Fibroblast of skin of scalp (primary cell): Measurements from ENCODE around the gene KIZ.

Experiments
- DNase-seq: peaks from one replicate; pipeline ENCODE4 v3.0.0-alpha.2; 2013

Gene KIZ

GRCh38 chr20:21179757-21180156, 53.9 kb downstream of the KIZ start:
- peak; percentile 62 for DNase-seq

DNA sequence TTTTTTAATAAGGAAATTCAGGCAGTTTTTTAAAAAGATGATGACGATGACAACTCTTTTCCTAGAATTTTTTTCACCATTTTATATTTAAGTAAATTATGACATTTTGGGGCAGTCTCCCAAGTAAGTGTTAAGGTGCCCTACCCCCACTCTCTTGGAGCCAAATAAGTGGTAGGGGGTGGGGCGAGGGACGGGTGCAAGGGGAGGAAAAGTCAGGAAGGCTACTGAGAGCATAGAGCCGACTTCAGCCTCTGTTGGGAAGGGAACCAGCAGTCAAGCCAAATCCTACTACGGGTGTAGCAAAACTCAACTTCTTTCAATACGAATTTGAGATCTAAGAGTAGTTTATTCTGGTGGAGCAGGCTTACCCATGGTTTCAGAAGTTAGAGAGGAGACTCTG, 54.4 kb downstream of the KIZ start:
- no peak for DNase-seq

- DNase-seq = no peak
Observed at GRCh38 chr20:21181028-21181427, 55.1 kb downstream of the KIZ start.

- peak; percentile 95 for DNase-seq
Observed at GRCh38 chr20:21182832-21183563, 57.1 kb downstream of the KIZ start.

DNA sequence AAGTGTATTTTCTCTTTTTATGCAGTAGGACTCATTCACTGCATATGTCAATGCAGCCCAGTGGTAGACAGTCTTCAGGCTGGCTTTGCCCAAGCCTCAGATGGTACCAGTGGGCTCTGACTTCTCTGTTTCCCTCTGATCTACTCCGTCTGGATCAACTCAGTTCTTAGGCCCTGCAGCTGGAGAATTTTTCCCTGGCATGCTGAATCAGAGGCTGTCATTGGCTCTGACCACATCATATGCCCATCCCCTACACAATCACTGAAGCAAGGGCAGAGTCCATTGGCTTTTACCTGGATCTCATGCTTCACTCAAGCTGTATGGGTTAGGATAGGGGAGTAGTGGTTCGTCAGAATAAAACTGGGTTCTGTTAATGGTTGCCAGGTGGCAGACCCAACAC, 57.8 kb downstream of the KIZ start:
- DNase-seq = peak; percentile 47

- DNase-seq = peak; percentile 24
Observed at GRCh38 chr20:21184819-21185218, 58.9 kb downstream of the KIZ start.

GRCh38 chr20:21185849-21186248, 60.0 kb downstream of the KIZ start:
- DNase-seq = no peak

DNA sequence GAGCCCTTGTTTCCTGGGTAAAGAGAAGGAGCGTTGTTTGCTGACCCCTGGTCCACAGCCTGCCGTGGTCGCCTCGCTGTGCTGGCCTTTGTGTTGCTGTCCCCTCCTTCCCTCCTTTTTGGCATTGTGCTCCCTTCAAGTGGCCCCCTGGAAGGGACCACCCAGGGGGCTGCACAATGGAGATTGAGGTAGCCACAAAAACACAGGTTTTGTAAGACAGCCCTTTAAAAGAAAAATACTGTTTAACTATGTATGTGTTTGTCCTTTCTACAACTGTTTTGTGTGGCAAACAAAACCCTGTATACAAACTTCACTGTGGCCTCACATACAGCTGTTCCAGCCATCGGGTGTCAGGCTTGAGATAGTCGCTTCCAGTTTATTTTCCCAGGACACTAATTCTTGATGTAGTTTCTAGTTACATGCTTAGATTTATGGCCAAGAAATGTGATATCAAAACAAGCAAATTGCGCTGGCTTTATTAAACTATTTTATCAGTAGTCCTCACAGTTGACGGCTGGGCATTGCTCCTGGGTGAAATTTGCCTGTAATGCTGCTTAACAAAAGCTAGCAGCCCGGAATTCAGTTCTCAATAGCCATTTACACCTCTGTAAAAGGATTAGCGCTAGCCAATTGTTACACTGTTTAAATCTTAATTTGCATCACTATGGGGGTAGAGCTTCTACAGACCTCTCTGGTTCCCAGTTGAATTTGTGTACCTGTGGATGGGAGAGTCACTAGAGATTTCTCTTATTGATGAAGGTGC, 64.1 kb downstream of the KIZ start:
- DNase-seq = no peak

- DNase-seq = no peak
Observed at GRCh38 chr20:21190869-21191268, 65.0 kb downstream of the KIZ start.

GRCh38 chr20:21191839-21192238, 66.0 kb downstream of the KIZ start:
- peak; percentile 4 for DNase-seq

- DNase-seq = no peak
Observed at GRCh38 chr20:21202259-21202658, 76.4 kb downstream of the KIZ start.

DNA sequence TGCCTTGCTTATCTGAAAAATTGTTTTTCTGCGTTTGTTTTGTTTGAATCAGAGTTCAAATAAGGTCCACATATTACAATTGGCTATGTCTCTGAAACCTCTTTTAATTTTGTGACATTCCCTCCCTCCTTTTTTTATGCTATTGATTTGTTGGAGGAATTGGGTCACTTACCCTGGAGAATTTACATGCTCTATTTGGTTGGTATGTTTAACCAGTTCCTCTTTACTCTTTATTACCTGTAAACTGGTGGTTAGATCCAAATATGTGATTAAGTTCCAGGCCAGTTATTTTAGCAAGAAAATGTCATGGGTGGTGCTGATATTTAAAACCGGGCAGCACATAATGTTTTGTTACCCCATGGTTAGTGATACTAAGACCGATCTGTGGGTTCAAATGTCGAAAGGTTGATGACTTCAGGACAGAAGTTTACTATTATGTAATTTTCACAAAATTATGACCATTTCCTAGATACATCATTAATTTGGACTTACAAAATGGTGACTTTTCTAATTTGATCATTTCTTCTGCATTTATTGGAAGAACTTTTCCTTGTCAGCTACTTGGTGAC, 77.3 kb downstream of the KIZ start:
- DNase-seq = no peak

DNA sequence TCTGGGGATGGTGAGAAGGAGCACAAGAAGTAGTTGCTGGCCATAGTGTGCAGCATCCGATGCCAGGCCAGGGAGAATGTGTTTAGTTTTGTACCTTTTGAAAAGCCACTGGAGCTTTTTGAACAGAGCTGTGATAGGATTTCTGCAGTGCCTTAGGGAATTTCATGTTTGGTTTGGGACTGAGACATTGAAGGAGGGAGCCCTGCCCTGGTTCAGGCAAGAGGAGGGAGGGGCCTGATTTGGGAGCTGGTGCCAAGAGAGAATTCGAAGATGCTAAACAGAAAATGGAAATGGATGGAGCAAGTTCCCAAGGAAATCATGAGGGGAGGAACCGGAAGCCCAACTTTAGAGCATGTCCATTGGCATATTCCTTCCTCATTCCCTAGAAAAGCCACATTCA, 80.7 kb downstream of the KIZ start:
- DNase-seq = no peak

- DNase-seq = no peak
Observed at GRCh38 chr20:21208999-21209398, 83.1 kb downstream of the KIZ start.

GRCh38 chr20:21209668-21210067, 83.8 kb downstream of the KIZ start:
- no peak for DNase-seq

GRCh38 chr20:21213691-21214090, 87.8 kb downstream of the KIZ start:
- no peak for DNase-seq

- DNase-seq = no peak
Observed at GRCh38 chr20:21214431-21214830, 88.5 kb downstream of the KIZ start.

- no peak for DNase-seq
Observed at GRCh38 chr20:21219686-21220085, 93.8 kb downstream of the KIZ start.

DNA sequence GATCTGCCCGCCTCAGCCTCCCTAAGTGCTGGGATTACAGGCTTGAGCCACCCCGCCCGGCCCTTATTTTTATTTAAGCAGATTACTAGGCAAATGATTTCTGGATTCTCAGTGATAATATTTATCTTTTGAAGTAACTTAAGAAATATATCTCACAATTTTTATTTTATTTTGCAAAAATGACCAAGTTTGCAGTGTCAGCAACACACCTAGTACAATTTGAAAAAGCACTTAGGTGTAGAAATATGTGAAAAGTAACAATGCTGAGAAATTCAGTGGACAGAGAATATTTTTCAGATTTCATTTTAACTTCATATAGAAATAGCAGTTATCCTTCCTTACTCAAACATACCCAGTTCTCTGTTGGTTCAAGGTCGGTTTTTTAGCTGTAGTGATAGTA, 98.3 kb downstream of the KIZ start:
- DNase-seq = no peak

GRCh38 chr20:21225215-21225947, 99.5 kb downstream of the KIZ start:
- DNase-seq = no peak

DNA sequence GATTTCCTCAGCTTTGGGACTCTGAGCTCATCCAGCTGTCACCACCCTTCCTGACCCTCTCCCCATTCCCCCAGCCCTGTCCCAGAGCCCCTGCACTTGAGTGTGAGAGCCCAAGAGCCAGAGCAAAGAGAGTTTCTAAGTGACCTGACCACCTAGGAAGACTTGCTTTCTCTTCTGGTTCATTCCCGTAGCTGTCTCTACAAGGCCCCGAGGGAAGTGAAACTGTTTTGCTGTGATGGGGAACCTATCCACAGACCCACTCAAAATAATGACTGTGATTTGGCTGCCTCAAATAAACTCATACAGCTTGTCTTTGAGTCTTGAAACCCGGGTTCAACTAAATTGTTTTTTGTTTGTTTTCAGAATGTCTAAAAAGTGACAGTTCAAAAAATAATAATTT, 102.6 kb downstream of the KIZ start:
- DNase-seq = no peak

- peak; percentile 18 for DNase-seq
Observed at GRCh38 chr20:21229163-21229562, 103.3 kb downstream of the KIZ start.

- no peak for DNase-seq
Observed at GRCh38 chr20:21230220-21230619, 104.3 kb downstream of the KIZ start.
